GM23248 (cell line): ENCODE measurements around the gene ZNF124.

Experiments used
- EZH2 ChIP-seq: fragments of 200-600 bp; sonication (generic); IDR thresholded peaks from 2 replicates; pipeline ENCODE4 v1.6.1; 2018; ENCODE audit warnings: antibody characterized with exemption, mild to moderate bottlenecking; ENCODE audit not compliant: insufficient read depth, poor library complexity, severe bottlenecking
- EZH2phosphoT487 ChIP-seq: fragments of 200-600 bp; sonication (generic); IDR thresholded peaks from 2 replicates; pipeline ENCODE4 v1.6.1; 2018; ENCODE audit warnings: antibody characterized with exemption, moderate library complexity, mild to moderate bottlenecking, low read depth; ENCODE audit not compliant: insufficient read depth

- TF ChIP-seq EZH2 = no peak
- no peak for TF ChIP-seq EZH2phosphoT487
Observed at GRCh38 chr1:247113733-247114271, 58.0 kb downstream of the ZNF124 start.
